Lower leg skin (tissue), 3 donors: ENCODE measurements around the gene ARHGDIA.

ENCODE experiments used
- CTCF ChIP-seq, 3 donors: fragments of 450-650 bp; IDR thresholded peaks; one replicate each; pipeline ENCODE4 v1.5.1; 2016; ENCODE audit warnings: antibody characterized with exemption in 3 of 3, mild to moderate bottlenecking in 3 of 3, moderate library complexity in 2 of 3
- POLR2A ChIP-seq, 2 donors: fragments of 450-650 bp; IDR thresholded peaks; one replicate each; pipeline ENCODE4 v1.6.1; 2016 to 2017; ENCODE audit warnings: antibody characterized with exemption in 2 of 2, mild to moderate bottlenecking in 1 of 2, moderate library complexity in 1 of 2

- TF ChIP-seq POLR2A (IDR thresholded peaks at IDR 0.05): no peak
- TF ChIP-seq CTCF (IDR thresholded peaks at IDR 0.05): no peak
These were observed 25.8 kb downstream of the ARHGDIA start for GRCh38 chr17:81845361-81845760.
